GM18873 (cell line): Measurements from ENCODE around the gene CSRP3.
A peak's percentile ranks its signal among the peaks of the same experiment; 100 is the strongest.

Source experiments
- ATAC-seq: cut with Tn5 transposase; IDR thresholded peaks from one replicate; pipeline ENCODE4 v1.9.1; 2021; ENCODE audit warnings: mild to moderate bottlenecking, moderate library complexity, moderate number of reproducible peaks; ENCODE audit not compliant: unreplicated experiment, low FRiP score

Gene CSRP3

GRCh38 chr11:19201737-19202605 lies at the start of gene CSRP3:
Gene CSRP3 (minus strand): TSS chr11:19201983. CDS start chr11:19192448, 9,535 bp downstream.
- no peak for ATAC-seq

- no peak for ATAC-seq
These were observed 49.8 kb upstream of the CSRP3 start for GRCh38 chr11:19251577-19251976.

GRCh38 chr11:19246816-19247215 lies 45.0 kb upstream of the CSRP3 start:
- ATAC-seq, result no peak

GRCh38 chr11:19245351-19245750 lies 43.6 kb upstream of the CSRP3 start:
- ATAC-seq, result no peak

- ATAC-seq, result no peak
These were observed 42.8 kb upstream of the CSRP3 start for GRCh38 chr11:19244621-19245020.

GRCh38 chr11:19244084-19244483 lies 42.3 kb upstream of the CSRP3 start:
- no peak for ATAC-seq

GRCh38 chr11:19243613-19244012 lies 41.8 kb upstream of the CSRP3 start:
- ATAC-seq, result no peak

- ATAC-seq, result no peak
These were observed 41.4 kb upstream of the CSRP3 start for GRCh38 chr11:19243143-19243542.

GRCh38 chr11:19242179-19242932 lies 40.6 kb upstream of the CSRP3 start:
- ATAC-seq, result no peak

- peak; percentile 24 for ATAC-seq
These were observed 39.7 kb upstream of the CSRP3 start for GRCh38 chr11:19241260-19242178.

- ATAC-seq, result peak; percentile 89
These were observed 38.9 kb upstream of the CSRP3 start, which contains the start of gene E2F8 for GRCh38 chr11:19240420-19241259. Gene E2F8 (minus strand): TSS chr11:19240945. CDS start chr11:19240121, 824 bp downstream.

- ATAC-seq, result no peak
These were observed 37.3 kb upstream of the CSRP3 start for GRCh38 chr11:19239039-19239438.

GRCh38 chr11:19237813-19238212 lies 36.0 kb upstream of the CSRP3 start:
- ATAC-seq, result no peak

GRCh38 chr11:19237381-19237780 lies 35.6 kb upstream of the CSRP3 start:
- no peak for ATAC-seq

GRCh38 chr11:19234231-19234817 lies 32.5 kb upstream of the CSRP3 start:
- ATAC-seq, result no peak

- ATAC-seq, result no peak
These were observed 31.2 kb upstream of the CSRP3 start for GRCh38 chr11:19232910-19233503.

- no peak for ATAC-seq
These were observed 27.9 kb upstream of the CSRP3 start for GRCh38 chr11:19229671-19230070.

GRCh38 chr11:19228968-19229367 lies 27.2 kb upstream of the CSRP3 start:
- no peak for ATAC-seq
